MV-4-11 (cell line): Measurements from ENCODE around the gene SCN5A.
A peak's percentile ranks its signal among the peaks of the same experiment; 100 is the strongest.

Source experiments
- DNase-seq: peaks from one replicate; lab custom pipeline; 2025; lab: John Stamatoyannopoulos, UW

The SCN5A gene

DNA sequence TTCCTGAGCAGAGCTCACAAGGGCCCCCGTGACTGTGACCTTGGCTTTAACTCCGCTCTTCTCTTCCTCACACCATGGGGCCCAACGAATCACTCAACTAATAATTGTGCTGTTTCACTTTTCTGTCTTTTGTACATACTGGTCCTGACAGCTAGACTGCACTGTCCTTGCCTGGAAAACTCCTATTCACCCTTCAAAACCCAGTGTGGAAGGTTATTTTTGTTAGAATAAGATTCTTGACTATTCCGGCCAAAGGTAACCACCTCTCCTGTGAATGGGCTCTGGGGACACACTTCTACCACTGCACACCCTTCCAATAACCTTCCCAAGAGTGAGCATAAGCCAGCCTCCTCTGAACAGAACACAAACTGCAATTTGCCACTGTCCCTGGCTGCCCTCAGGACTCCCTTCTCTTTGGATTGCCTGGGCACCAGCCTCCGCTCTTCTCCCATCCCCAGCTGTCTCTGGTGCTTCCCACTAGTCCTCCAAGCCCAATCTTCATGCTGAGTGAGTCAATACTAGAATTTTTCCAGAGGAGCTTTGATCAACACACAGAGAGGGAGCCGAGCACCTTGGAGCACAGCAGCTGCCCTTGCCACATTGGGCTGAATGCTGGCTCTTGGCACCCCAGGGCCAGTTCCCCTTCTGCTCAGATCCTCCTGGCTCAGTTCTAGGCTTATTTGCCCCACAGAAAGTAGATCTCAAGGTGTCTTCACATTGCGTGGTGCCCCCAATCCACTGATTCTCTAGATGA is 2.1 kb downstream of the SCN5A start:
- no peak for DNase-seq

DNA sequence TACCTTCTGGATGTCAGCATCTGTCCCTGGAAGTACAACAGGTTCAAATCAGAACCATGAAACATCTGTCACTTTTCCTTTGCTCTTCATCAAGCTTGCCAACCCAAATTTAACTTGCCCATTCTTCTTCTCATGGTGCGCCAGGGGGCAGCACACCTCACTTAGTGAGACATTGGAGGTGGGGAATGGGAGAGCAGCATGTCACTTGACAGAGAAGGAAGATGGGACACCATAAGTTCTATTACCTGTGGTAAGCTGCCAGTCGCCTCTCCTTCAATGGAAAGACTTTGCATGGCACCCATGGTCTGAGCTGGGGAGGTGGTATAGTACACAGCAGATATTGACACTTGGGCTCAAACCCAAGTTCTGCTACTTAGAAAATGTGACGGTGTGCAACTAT is 2.9 kb downstream of the SCN5A start:
- peak; percentile 51 for DNase-seq

DNA sequence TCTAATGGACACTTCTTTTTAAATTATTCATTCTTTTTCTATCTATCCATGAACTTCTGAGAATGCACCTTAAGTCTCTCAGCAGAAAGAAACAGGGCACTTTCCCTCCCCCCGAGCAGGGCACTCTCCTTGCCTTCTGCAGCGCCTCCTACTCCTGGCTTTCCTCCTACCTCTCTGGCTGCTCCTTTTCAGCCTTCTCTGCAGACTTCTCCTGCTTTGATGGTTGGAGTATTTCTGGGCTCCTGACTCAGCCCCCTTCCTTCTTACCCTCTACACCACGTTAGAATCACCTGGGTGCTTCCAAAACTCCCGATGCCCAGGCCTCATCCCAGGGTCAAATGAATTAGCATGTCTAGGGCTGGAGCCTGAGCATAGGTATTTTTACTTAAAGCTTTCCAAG is 3.4 kb downstream of the SCN5A start:
- no peak for DNase-seq

DNA sequence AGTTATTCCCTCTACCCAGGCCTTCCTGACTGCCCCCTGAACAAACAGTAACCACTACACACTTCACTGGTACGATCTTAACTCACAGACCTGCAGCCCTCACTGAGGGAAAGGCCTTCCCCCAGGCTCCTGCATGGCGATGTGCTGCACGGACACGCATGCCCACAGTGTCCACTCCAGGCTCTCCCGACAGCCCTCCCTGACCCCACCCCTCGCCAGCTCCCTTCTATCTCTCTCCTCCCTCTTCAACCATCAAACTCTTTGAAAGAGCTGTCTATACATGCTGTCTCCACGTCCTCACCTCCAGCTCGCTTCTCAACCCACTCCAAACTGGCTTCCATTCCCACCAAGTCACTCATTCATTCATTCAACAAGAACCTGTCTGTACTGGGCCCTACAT is 3.9 kb downstream of the SCN5A start:
- DNase-seq, result no peak

DNA sequence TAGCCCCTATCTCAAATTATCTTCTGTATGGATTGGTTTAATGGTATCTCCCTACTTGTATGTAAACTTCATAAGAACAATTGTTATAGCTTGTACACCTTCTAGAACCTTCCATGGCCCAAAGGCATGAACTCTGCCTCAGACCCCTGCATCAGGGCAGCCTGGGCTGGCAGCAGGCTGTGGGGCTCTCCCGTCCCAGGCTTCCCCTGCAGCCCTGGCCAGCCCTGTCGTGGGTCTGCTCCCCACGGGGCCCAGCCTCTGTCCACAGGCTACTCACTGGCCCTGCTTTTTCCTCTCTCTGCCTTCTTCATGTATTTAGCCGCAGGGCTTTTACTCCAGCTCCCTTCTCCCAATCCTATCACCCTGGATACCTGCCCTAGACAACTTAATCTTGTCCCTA is 4.4 kb downstream of the SCN5A start:
- no peak for DNase-seq

DNA sequence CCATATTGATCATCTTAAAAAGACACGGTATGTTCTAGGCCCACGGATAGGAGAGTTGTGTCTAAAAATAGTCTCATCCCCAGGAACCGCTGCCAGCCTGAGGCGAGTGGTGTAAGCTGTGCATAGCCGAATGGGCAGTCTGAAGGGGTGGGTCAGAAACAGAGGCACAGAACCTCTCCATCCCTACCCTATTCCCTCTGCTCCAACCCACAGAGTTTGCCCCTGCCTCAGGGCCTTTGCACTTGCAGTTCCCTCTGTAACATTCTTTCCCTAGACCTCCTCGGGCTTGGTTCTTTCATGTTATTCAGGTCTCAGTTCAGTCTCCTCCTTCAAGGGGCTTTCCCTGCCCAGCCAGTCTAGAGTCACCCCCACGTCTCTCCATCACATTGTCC is 4.8 kb downstream of the SCN5A start:
- no peak for DNase-seq

DNA sequence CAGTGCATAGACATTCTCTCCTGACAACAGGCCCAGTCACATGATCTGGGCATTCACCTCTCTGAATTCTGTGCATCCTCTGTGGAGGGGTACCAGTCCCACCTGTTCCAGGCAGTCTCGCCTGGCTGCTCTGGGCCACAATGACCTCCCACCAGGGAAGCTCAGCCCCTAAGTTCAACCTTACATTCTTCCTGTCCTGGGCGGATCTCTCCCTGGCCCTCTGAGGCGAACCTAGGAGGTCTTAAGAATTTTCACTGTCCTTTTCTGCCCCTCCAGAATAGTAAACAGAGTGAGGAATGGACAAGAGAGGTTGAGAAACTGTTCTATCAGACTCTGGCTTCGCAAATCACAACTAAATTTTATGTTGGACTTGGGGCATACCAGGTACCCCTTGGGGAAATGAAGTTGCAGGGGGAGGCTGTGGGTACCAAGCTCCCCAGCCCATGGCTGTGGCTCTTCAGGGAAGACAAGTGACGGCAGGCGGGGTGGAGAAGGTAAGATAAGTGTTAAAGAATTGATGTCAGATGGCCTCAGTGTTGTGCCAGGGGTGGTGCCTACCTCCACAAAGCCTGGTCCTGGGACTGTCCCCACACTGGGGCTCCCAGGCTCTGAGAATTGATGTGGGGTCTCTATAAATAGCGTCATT is 5.3 kb downstream of the SCN5A start:
- no peak for DNase-seq

DNA sequence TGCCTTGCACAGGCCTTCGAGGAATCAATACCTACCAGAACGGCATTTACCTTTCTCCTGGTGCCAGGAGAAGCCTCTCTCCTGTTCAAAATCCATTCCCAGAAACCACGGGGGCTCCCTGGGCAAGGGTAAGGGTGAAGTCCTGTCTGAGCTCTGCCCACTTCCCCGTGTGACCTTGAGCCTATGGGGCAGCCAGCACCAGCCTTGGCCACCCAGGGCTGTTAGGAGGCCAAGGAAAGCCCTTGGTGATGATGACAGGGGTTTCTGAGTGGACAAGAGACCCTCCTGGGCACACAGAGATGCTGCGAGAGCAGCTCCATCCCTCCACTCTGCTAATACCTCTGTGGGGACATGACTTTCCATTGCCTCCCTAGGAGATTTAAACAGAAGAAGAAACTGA is 5.9 kb downstream of the SCN5A start:
- DNase-seq, result no peak

DNA sequence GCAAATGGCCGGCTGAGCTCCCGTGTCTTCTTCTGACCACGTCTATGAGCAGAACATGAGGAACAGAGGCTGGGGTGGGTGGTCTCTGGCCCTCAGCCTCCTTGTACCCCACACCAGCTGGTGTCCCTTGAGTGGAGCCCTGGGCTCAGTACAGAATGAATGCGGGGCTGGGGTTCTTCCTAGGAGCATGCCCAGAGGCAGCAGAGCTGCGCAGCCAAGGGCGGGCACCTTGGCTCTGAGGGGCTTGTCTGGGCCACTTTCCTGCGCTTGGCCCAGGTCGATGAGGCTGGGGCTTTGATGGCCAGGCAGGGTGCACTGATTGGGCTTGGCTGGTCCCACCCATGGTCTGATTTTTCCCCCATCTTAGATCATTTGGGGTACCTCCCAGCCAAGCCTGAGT is 6.4 kb downstream of the SCN5A start:
- DNase-seq, result no peak

DNA sequence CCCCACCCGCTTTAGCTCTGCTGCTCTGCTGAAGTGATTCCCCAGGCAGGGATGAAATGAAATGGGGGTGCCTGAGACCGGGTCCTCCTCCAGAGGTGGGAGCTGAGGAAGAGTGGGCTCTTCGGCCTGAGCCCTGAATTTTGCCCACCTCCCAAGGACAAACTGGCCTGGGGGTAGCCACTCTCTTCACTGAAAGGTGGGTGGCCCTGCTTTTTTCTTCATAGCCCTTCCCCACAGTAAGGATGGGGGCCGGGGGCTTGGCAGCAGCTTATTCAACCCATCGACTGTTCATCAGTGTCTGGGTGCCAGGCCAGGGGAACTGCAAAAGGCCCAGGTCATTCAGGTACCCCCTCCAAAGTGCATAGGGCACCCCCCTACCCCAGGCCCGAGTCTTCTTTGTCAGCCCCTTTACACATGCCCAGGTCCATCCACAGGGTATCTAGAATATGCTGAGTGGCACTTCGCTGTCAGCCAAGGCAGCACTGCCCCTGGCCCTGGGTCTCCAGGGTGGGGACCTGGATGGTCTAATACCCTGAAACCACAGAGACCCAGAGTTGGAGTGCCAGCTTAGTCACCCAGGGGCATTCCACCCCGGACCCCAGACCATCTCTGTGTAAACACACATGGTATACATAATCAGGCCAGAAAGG is 7.9 kb downstream of the SCN5A start:
- DNase-seq, result no peak

DNA sequence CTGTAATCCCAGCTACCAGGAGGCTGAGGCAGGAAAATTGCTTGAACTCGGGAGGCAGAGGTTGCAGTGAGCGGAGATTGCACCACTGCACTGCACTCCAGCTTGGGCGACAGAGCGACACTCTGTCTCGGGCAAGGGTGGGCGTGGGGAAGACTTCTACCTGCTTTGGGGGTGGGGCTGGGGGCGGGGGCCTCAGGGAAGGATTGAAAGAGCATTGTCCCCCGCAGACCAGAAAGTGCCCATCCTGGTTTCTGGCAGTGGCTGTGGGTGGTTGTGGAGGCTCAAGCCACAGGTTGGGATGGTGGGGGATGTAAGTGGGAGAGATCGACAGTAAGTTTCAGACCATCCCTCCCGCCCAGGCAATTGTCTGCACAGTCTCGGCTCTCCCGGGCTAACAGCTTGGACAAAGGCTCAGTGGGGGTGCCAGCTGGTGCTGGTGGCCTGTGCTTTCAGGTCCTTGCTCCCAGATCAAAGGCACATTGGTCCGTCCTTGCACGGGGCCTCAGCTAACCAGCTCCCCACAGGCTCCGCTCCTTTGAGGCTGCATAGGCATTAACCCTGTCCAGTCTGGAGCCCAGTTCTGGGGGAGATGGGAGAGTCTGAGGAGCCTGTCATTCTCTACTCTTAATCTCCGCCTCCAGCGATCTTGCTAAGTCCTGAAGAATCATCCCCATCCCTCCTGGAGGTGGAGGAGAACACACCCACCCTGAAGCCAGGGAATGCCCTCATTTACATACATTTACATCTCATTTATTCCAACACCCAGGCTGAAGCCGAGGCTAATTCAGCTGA is 8.6 kb downstream of the SCN5A start:
- DNase-seq, result no peak

DNA sequence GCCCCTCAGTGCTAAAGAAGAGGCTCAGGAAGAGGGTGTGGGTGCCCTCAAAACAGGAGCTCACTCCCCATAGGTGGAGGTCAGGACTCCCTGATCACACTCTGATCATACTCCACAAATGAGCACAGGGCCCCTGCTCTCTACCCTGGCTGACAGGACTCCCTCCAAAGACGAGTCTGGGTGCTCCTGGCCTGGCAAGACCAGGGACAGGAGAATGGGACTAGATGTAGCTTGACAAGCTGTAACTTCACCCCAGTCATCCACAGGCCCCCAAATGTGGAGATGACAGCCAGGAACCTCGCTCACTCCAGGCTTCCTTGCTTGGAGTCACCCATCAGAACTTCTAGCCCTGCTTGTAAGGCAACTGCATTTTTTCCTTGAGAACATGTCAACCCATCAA is 11.1 kb downstream of the SCN5A start:
- DNase-seq, result no peak

DNA sequence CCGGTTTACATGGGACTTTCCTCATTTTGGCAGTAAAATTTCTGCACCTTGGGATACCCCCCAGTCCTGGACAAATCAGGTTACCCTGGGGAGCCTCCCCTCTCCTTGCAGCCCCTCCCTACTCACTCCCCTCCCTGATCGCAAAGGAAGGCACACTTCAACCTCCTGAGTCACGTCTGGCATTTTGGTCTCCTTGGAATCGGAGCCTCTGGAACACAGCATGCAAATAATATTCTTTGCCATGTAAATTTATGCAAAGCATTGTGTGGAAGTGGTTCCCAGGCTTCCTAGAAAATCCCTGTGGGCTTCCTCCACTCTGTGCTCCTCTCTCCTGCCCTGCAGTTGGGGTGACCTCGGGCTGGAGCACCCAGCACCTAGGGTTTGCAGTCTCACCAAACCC is 11.6 kb downstream of the SCN5A start:
- no peak for DNase-seq

DNA sequence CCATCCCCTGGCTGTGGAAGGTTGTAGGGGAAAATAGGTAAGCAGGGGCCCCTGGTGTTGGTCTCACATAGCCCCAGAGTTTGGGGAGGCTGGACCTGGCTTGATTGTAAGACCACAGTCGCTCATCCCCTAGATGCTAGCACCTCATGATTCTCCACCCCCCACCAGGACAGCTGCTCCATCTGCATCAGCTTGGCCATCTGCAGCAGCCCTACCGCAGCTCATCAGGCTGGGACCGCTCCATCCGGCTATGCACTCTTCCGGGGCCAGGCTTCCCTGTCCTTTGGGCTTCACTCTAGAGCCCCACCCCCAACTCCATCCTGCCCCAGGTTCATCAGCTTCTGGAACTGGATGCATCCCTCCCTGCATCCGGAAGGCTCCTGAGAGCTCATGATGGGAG is 12.6 kb downstream of the SCN5A start:
- no peak for DNase-seq

DNA sequence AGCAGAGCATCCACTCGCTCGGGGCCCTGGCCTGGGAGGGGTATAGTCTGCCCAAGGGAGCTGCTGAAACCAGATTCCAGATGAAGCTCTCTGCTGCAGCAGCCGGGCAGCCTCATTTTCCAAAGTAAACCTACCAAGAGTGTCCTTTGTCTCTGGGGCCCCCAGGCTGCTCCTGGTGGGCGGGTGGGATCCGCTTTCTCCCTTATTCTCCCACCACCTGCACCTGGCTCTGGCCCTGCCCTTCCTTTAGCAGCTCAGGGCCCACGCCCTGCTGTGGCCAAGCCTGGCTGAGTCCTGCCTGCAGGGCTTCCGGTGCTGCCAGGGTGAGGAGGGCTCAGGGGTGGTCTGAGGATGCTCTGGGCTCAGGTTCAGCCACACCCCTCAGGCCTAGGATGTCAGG is 13.0 kb downstream of the SCN5A start:
- no peak for DNase-seq

DNA sequence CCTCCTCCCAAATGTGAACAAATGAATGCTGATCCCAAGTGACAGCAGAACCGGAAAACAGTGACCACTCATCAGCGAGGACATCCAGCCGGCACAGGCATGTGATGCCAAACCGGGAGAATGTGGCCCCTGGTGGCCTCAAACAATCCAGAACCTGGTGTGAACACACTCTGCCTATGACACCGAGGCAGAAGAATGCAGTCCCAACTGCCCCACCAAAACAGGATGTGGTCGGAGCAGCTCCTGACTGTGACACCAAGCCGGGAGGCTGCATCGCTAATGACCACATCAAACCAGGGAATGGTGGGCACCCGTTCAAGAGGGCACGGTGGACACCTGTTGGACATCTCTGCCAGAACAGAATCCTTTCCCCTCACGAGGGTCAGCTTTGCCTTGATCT is 15.4 kb downstream of the SCN5A start:
- peak; percentile 62 for DNase-seq

DNA sequence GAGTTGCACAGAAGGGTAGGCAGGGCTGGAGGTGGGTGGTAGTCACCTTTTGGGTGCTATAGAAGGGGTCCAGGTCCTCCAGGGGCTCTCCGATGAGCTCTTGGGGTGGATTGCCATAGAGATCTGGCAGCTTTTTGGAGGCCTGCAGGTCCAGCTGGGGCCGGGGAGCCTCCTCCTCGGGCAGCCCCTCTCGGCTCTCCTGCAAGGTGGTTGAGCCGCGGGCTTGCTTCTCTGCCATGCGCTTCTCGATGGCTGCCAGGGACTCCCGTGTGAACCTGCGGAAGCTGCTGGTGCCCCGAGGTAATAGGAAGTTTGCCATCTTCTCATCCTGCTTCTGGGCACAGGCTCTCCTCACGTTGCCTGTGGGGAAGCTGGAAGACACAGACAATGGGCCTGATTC is 16.5 kb downstream of the SCN5A start:
- no peak for DNase-seq

DNA sequence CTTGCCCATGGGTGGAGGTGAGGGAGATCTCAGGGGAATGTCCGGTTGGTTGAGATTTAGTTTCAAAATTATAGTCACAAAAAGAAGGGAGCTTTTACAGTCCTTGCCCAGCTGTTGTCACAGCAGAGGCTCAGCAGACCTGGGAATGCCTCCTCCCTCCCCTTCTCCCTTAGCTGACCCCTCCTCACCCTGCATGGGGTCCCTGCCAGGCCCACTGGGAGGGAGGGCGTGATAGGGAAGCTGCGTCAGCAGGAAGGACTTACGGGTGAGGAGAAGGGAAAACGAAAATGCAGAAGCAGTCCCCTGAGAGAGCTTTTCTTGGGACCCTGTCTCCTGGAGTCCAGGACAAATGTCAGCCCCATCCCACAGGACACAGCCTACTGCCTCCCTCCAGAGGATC is 18.9 kb downstream of the SCN5A start:
- no peak for DNase-seq

DNA sequence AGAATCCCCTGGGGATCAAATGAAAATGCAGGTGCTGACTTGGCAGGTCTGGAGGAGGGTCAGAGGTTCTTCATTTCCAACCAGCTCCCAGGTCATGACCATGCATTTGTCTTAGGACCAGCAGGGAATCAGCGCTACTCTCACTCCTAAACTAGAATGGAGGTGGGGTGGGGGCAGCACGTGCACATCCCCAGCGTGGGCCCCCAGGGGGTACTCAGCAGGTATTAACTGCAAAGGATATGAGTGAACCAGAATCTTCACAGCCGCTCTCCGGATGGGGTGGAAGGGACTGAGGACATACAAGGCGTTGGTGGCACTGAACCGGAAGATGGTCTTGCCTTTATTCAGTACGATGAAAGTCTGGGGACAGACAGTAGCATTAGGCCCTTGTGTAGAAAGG is 19.4 kb downstream of the SCN5A start:
- no peak for DNase-seq

DNA sequence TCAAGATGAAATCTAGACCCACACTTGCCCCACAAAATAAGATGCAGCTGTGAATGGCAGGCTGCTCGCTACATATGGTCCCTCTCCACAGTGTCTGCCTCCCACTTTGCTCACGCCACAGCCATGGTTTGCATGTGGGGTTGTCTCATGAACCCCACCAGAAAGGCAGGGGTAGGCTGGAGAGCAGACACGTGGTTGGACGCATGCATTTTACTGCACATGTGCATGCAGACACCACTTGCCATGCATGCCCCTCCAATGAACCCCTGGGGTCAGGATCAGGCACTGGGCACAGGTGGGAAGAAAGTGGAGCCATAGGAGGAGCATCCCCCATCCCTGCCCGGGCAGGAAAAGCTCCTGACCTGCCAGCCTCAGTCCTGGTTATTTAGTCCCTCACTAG is 20.7 kb downstream of the SCN5A start:
- DNase-seq, result no peak

DNA sequence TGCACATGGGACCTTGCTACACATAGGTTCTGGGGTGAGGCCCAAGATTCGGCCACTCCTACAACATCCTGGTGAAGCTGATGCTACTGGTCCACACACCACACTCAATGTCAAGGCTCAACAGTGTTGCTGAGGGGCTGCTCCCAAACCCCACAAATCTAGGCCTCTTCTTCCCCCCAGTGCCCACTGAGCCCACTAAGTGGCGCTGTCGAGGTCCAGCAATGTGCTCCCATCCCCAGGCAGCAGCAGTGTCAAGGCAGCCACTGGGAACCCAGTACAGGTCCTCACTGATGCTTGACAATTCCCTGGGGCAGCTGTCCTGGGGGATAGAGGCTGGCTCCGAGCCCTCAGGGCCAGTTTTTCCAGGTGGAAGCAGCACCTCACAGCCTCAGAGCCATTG is 21.5 kb downstream of the SCN5A start:
- no peak for DNase-seq

DNA sequence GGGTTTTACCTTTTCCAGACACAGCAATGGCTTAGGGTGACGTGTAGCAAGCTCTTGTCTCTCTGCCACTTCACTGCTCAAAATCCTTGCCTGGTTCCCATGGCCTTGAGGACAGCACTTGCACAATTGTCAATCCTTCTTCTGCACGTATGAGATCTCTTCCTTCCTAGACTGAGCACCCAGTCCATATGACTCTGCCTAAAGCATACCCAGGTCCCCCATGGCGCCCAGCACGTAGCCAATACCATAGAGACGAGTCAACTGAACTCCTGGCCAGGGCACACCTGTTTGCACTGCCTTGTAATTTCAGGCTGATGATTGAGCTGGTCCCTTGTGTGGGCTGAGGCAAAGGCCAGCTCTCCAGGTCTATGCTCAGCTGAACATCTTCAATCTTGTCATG is 23.3 kb downstream of the SCN5A start:
- no peak for DNase-seq

DNA sequence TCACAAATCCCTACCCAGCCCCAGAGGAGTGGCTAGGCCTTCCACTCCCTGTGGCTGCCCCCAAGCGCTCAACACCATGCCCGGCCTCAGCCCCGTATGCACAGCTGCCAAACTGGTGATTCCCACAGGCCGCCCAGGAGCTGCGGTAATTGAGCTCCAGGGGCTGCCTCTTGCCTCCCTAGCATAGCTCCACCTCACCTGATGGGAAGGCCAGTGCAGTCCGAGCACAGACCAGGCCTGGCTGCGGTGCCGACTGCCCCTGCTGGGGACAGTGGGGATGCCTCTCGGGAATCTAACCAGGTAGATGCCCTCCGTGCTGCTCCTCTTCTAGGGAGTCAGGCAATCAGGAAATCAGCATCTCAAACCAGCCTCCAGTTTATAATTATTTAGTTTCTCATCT is 25.9 kb downstream of the SCN5A start:
- DNase-seq, result no peak
